GM12873 (cell line): Measurements from ENCODE around the gene ETS1.
A peak's percentile ranks its signal among the peaks of the same experiment; 100 is the strongest.

Experiments used
- CTCF ChIP-seq: IDR thresholded peaks from 2 replicates; pipeline ENCODE4 v1.5.1; 2012; ENCODE audit warnings: low read depth, mild to moderate bottlenecking, moderate library complexity, low read length, control low read depth; ENCODE audit not compliant: insufficient read depth; ENCODE audit errors: missing control alignments

The ETS1 gene

GRCh38 chr11:128608746-128609407 lies 21.5 kb upstream of the ETS1 start:
- no peak for TF ChIP-seq CTCF

GRCh38 chr11:128607819-128608218 lies 20.5 kb upstream of the ETS1 start:
- TF ChIP-seq CTCF: no peak

GRCh38 chr11:128604723-128605122 lies 17.4 kb upstream of the ETS1 start:
- TF ChIP-seq CTCF: no peak

- TF ChIP-seq CTCF: peak; percentile 24
Observed at GRCh38 chr11:128603752-128604414, 16.5 kb upstream of the ETS1 start.

GRCh38 chr11:128603003-128603696 lies 15.8 kb upstream of the ETS1 start:
- no peak for TF ChIP-seq CTCF

- TF ChIP-seq CTCF: no peak
Observed at GRCh38 chr11:128599729-128600128, 12.4 kb upstream of the ETS1 start.

GRCh38 chr11:128598506-128599150 lies 11.3 kb upstream of the ETS1 start:
- TF ChIP-seq CTCF: no peak
